C4-2B (cell line): ENCODE measurements around the gene OSBPL10.

Experiments used
- CTCF ChIP-seq: fragments of 450-650 bp; conservative IDR thresholded peaks from 2 replicates; pipeline ENCODE4 v1.5.1; 2017; ENCODE audit warnings: mild to moderate bottlenecking
- ZFX ChIP-seq: fragments of 450-650 bp; IDR thresholded peaks from 2 replicates; pipeline ENCODE4 v1.6.1; 2017

- TF ChIP-seq CTCF (no peak), ZFX (no peak)
These were observed 284.1 kb downstream of the OSBPL10 start for GRCh38 chr3:31696815-31697548.
